ENCODE results near the gene CISH.

The CISH gene

GRCh38 chr3:50583897-50584296 lies 27.7 kb downstream of the CISH start:
- H3K27me3 ChIP-seq (ENCODE audit: insufficient read depth, poor library complexity, severe bottlenecking): no peaks in the 10 kb centered on the region
- no peak for DNase-seq (ENCODE audit: low read depth in 1 of 2, low spot score in 1 of 2)
- no peak overlapping the region for H3K4me3 ChIP-seq (replicated peaks; ENCODE audit: insufficient read depth, low read length)
- H3K27ac ChIP-seq (replicated peaks): no peak overlapping the region
- no peak for TF ChIP-seq REST (IDR thresholded peaks at IDR 0.05; ENCODE audit: insufficient replicate concordance, low read depth)
- TF ChIP-seq, protein P1, sequence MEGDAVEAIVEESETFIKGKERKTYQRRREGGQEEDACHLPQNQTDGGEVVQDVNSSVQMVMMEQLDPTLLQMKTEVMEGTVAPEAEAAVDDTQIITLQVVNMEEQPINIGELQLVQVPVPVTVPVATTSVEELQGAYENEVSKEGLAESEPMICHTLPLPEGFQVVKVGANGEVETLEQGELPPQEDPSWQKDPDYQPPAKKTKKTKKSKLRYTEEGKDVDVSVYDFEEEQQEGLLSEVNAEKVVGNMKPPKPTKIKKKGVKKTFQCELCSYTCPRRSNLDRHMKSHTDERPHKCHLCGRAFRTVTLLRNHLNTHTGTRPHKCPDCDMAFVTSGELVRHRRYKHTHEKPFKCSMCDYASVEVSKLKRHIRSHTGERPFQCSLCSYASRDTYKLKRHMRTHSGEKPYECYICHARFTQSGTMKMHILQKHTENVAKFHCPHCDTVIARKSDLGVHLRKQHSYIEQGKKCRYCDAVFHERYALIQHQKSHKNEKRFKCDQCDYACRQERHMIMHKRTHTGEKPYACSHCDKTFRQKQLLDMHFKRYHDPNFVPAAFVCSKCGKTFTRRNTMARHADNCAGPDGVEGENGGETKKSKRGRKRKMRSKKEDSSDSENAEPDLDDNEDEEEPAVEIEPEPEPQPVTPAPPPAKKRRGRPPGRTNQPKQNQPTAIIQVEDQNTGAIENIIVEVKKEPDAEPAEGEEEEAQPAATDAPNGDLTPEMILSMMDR (IDR thresholded peaks at IDR 0.05; ENCODE audit: insufficient read depth, low read length): no peak
- TF ChIP-seq SPI1 (IDR thresholded peaks at IDR 0.05; ENCODE audit: borderline replicate concordance, low read depth): no peak

GRCh38 chr3:50582083-50582482 lies 29.5 kb downstream of the CISH start:
- TF ChIP-seq GABPA (IDR thresholded peaks at IDR 0.05; ENCODE audit: low read depth) (no peak), POLR2AphosphoS5 (IDR thresholded peaks at IDR 0.05; ENCODE audit: low read depth) (no peak), REST (IDR thresholded peaks at IDR 0.05; ENCODE audit: insufficient replicate concordance, low read depth) (no peak), SPI1 (IDR thresholded peaks at IDR 0.05; ENCODE audit: borderline replicate concordance, low read depth) (no peak)
- TF ChIP-seq, protein P1 (IDR thresholded peaks at IDR 0.05; ENCODE audit: insufficient read depth, low read length): no peak
- Histone ChIP-seq H3K4me3 (replicated peaks; ENCODE audit: insufficient read depth, low read length) (no peak overlapping the region), H3K27me3 (ENCODE audit: insufficient read depth, poor library complexity, severe bottlenecking) (no peaks in the 10 kb centered on the region), H3K27ac (replicated peaks) (no peak overlapping the region)
- DNase-seq (ENCODE audit: low read depth in 1 of 2, low spot score in 1 of 2): no peak

- Histone ChIP-seq H3K27ac (replicated peaks) (no peak overlapping the region), H3K4me3 (replicated peaks; ENCODE audit: insufficient read depth, low read length) (no peak overlapping the region), H3K27me3 (ENCODE audit: insufficient read depth, poor library complexity, severe bottlenecking) (no peaks in the 10 kb centered on the region)
- TF ChIP-seq REST (IDR thresholded peaks at IDR 0.05; ENCODE audit: insufficient replicate concordance, low read depth) (no peak), POLR2AphosphoS5 (IDR thresholded peaks at IDR 0.05; ENCODE audit: low read depth) (no peak), GABPA (IDR thresholded peaks at IDR 0.05; ENCODE audit: low read depth) (no peak), SPI1 (IDR thresholded peaks at IDR 0.05; ENCODE audit: borderline replicate concordance, low read depth) (no peak)
- TF ChIP-seq, protein P1 (IDR thresholded peaks at IDR 0.05; ENCODE audit: insufficient read depth, low read length): no peak
- DNase-seq (ENCODE audit: low read depth in 1 of 2, low spot score in 1 of 2): no peak
Observed at GRCh38 chr3:50581459-50581842, 30.1 kb downstream of the CISH start.

All from HL-60 (cell line).